ENCODE results near the gene ADAP2.
"Not testable (repeated sequence)": the region's sequence is repeated elsewhere in the genome, so short reads cannot be mapped to it uniquely, and the experiment has no call there.

ADAP2 gene

DNA sequence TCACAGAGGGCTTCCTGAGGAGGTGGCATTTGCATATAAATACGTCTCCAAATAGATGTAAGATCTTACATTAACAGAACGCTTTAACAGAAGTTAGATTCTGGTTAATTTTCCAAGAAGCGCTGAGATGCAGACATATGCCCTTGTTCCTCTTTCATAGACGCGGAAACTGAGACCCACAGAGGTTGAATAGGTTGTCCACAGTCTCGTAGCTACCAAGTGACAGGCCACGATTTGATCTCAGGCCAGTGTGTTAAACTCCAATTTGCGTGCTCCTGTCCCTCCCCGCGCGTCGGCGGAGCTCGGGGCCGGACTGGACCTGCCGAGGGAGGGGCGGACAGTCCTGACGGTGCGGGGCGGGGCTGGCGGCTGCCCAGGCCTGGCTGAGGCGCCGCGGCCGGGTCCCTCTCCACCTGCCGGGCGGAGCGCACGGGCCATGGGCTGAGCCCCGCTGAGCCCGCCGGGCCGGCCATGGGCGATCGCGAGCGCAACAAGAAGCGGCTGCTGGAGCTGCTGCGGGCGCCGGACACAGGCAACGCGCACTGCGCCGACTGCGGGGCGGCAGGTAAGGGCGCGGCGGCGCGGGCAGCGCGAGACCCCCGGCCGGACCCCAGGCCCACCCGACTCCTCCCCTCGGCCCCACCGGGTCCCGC lies at the start of gene ADAP2:
ADAP2 (plus strand) TSS at position 402 of the 653 bp plus-strand sequence; CDS start at position 472, 70 bp downstream.
- no peak for DNase-seq

DNA sequence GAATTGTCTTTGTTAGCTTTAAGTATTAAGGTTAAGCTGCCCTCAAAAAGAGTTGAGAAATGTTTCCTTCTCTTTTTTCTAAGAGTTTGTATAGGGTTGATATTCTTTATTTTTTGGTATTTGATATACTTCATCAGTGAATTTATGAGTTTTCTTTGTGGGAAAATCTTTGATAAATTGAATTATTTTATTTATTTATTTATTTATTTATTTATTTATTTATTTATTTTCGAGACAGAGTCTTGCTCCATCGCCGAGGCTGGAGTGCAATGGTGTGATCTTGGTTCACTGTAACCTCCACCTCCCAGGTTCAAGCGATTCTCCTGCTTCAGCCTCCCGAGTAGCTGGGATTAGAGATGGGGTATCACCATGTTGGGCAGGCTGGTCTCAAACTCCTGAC lies 35.6 kb upstream of the ADAP2 start:
- no peak for DNase-seq

DNA sequence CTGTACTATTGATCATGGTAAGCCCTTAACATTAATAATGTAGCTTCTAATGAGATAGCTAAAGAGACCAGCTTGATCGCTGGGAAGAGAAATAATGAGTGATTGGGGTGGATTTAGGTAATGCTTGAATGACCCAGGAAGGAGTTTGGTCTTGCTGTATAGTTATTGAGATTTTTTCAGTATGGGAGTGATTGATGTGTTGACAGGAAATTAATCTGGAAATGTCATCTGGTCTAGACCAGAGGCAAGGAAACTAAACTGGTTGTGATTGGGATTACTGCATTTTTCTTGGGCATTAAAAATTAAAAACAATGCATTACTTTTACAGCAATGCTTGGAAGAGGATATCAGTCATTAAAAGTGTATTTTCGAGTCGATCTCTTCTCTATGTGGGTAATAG lies 27.5 kb upstream of the ADAP2 start:
- DNase-seq, result no peak

DNA sequence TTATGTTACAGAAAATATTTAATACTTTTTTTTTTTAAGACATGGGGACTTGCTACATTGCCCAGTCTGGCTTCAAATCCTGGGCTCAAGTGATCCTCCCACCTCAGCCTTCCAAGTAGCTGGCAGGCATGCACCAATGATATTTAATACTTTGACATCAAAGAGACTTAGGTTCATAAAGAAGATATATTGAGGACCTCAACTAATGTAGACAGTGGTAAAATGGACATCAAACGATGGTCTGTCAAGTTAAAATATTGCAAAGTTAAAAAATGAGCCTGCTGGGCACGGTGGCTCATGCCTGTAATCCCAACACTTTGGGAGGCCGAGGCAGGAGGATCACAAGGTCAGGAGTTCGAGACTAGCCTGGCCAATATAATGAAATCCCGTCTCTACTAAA lies 24.4 kb upstream of the ADAP2 start:
- no peak for DNase-seq

DNA sequence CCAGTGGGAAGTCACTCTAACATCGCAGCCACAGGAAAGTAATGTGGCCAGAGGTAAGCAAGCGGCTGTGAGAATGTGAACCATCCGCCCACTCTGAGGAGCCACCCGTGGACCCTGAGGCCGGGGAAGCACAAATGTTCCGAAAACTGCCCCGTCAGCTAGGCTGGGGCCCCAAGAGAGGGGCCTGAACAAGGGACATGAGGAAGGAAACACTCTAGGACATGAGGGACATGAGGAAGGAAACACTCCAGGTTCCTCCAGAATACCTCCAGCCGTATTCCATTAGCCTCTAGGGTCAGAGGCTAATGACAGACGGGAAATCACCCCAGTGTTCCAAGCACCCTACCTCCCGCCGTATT lies 16.0 kb upstream of the ADAP2 start:
- DNase-seq, result no peak

- DNase-seq, result peak; percentile 87
Observed at GRCh38 chr17:30906101-30906911, 15.4 kb upstream of the ADAP2 start, which contains the start of gene TEFM. TEFM (minus strand) TSS chr17:30906238; CDS start chr17:30906198, 40 bp downstream.

DNA sequence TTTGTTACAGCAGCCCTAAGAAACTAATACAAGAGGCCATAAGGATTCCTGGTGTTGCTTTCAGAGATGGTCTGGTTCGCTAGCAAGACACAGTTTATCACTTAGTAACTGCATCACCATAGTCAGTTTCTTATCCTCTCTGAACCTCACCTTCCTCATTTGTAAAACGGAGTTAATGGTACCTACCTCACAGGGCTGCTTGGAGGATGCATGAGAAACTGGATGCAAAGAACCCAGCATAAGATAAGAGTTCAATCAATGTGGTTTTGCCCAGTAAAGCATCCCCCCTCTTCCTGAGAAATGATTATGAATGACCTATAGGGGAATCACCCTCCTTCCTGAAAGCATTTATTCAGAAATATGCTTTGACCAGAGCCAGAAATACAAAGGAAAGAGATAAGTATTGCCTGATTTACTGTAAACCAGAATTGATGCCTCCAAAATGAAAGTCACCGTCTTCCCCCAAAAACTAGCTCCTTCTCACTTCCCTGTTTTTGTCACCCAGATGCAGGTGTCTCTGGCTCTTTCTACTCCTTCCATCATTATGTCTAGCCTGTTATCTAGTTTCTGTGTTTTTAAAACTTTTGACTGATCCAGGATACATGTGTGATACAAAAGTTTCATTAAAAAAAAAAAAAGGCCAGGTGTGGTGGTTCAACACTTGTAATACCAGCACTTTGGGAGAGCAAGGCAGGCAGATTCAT lies 12.9 kb upstream of the ADAP2 start:
- no peak for DNase-seq

- not testable (repeated sequence) for DNase-seq
Observed at GRCh38 chr17:30910151-30910550, 11.6 kb upstream of the ADAP2 start.

- DNase-seq, result no peak
Observed at GRCh38 chr17:30913955-30914354, 7.8 kb upstream of the ADAP2 start.

- DNase-seq, result no peak
Observed at GRCh38 chr17:30915833-30916611, 5.7 kb upstream of the ADAP2 start.

GRCh38 chr17:30917050-30917449 lies 4.7 kb upstream of the ADAP2 start:
- no peak for DNase-seq

GRCh38 chr17:30920282-30920681 lies 1.5 kb upstream of the ADAP2 start:
- no peak for DNase-seq

- no peak for DNase-seq
Observed at GRCh38 chr17:30920683-30921543, 832 bp upstream of the ADAP2 start.

GRCh38 chr17:30922235-30923030 lies 688 bp downstream of the ADAP2 start:
- DNase-seq, result no peak

- no peak for DNase-seq
Observed at GRCh38 chr17:30924341-30924740, 2.6 kb downstream of the ADAP2 start.

- DNase-seq, result no peak
Observed at GRCh38 chr17:30926516-30926915, 4.8 kb downstream of the ADAP2 start.

DNA sequence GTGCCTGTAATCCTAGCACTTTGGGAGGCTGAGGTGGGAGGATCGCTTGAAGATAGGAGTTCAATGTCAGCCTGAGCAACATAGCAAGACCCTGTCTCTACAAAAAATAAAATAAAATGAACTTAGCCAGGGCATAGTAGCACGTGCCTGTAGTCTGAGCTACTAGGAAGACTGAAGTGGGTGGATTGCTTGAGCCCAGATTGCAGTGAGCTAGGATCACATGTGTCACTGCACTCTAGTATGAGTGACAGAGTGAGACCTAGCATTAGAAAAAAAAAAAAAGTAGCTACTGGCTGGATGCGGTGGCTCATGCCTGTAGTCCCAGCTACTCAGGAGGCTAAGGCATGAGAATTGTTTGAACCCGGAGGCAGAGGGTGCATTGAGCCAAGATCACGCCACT lies 6.0 kb downstream of the ADAP2 start:
- no peak for DNase-seq

DNA sequence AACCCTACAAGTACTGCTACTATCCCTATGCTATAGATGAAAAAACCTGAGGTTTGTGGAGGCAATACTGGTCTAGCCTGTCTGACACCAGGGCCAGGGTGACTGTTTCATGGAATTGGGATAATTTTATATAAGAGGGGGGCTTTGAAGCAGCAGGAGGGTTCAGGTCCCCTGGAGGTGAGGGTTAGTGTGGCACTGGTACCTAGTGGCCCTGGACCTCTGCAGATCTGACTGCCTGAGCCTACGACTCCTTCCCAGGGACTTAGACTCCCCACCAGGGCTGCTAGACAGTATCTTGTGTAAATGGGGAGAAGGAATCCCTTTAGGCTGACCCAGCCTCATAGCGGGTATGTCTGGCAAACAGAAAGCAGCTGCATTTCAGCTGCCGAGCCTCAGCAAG lies 6.8 kb downstream of the ADAP2 start:
- no peak for DNase-seq

GRCh38 chr17:30929081-30929633 lies 7.4 kb downstream of the ADAP2 start:
- DNase-seq, result no peak

DNA sequence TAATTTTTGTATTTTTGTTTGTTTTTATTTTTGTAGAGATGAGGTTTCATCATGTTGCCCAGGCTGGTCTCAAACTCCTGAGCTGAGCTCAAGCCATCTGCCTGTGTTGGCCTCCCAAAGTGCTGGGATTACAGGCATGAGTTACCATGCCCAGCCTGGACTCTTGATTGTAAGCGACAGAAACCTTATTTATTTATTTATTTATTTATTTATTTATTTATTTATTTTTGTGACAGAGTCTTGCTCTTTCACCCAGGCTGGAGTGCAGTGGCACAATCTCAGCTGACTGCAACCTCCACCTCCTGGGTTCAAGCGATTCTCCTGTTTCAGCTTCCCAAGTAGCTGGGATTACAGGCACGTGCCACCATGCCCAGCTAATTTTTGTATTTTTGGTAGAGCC lies 8.1 kb downstream of the ADAP2 start:
- DNase-seq, result not testable (repeated sequence)

- no peak for DNase-seq
Observed at GRCh38 chr17:30930495-30930894, 8.8 kb downstream of the ADAP2 start.
